HEK293 (cell line): ENCODE measurements around the gene RPS18.
A peak's percentile ranks its signal among the peaks of the same experiment; 100 is the strongest.

ENCODE experiments used
- YY1 ChIP-seq: fragments of 450-650 bp; formaldehyde crosslinking; IDR thresholded peaks from 2 replicates; pipeline ENCODE4 v1.5.1; 2018; ENCODE audit warnings: missing biosample characterization, missing genetic modification characterization
- ZNF292 ChIP-seq: fragments of 450-650 bp; formaldehyde crosslinking; IDR thresholded peaks from 2 replicates; pipeline ENCODE4 v1.5.1; 2016; ENCODE audit warnings: low read depth, missing biosample characterization, missing genetic modification characterization, borderline replicate concordance
- TF ChIP-seq, protein P1 (sequence below): fragments of 450-650 bp; formaldehyde crosslinking; IDR thresholded peaks from 2 replicates; pipeline ENCODE4 v1.5.1; 2016; ENCODE audit warnings: missing biosample characterization, missing genetic modification characterization
- TF ChIP-seq, protein P2 (sequence below): fragments of 450-650 bp; formaldehyde crosslinking; IDR thresholded peaks from 2 replicates; pipeline ENCODE4 v1.5.1; 2016; ENCODE audit warnings: missing biosample characterization, missing genetic modification characterization

DNA sequence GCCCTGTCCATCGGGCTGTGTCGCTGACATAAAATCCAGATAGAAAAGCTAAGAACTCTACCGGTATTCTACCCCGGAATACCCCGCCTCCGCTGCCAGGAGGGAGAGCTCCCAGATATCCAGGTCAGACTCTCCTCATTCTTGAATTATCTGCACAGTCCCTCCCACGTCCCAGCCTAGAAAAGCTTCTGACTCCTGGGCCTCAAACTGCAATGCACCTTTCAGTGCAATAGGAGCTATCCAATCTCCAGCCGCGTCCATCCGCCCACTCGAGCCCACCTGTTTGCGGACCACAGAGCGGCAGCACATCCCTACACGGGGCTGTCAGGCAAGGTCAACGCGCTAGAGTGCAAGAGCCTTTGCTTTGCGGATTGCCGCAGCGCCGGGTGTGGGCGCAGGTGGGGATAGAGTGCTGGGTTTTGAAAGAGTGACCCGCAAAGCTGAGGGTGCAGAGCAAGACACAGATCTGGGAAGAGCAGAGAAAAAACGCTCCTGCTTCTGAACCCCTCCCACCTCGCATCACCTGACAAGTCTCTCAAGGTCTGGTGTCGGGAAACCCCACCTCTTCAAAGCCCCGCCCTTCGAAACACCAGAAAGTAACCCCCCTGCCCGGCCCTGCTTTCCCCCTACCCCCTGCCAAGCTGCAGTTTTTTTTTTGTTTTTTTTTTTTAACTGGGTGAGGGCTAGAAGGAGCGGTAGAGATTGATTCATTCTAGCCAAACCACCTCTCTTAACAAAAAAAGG is 40.7 kb downstream of the RPS18 start:
- TF ChIP-seq, protein P1, sequence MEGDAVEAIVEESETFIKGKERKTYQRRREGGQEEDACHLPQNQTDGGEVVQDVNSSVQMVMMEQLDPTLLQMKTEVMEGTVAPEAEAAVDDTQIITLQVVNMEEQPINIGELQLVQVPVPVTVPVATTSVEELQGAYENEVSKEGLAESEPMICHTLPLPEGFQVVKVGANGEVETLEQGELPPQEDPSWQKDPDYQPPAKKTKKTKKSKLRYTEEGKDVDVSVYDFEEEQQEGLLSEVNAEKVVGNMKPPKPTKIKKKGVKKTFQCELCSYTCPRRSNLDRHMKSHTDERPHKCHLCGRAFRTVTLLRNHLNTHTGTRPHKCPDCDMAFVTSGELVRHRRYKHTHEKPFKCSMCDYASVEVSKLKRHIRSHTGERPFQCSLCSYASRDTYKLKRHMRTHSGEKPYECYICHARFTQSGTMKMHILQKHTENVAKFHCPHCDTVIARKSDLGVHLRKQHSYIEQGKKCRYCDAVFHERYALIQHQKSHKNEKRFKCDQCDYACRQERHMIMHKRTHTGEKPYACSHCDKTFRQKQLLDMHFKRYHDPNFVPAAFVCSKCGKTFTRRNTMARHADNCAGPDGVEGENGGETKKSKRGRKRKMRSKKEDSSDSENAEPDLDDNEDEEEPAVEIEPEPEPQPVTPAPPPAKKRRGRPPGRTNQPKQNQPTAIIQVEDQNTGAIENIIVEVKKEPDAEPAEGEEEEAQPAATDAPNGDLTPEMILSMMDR (tag by site-specific recombination): peak; percentile 71
- no peak for TF ChIP-seq YY1 (tag by site-specific recombination)
- TF ChIP-seq, protein P2, sequence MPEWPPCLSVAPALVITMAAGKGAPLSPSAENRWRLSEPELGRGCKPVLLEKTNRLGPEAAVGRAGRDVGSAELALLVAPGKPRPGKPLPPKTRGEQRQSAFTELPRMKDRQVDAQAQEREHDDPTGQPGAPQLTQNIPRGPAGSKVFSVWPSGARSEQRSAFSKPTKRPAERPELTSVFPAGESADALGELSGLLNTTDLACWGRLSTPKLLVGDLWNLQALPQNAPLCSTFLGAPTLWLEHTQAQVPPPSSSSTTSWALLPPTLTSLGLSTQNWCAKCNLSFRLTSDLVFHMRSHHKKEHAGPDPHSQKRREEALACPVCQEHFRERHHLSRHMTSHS (tag by site-specific recombination): no peak
- no peak for TF ChIP-seq ZNF292 (tag by site-specific recombination)
